ENCODE results near the gene GAS2L1.

GAS2L1 gene

GRCh38 chr22:29275819-29276565, 30.5 kb upstream of the GAS2L1 start:
- DNase-seq: no peak

GRCh38 chr22:29277927-29278326, 28.5 kb upstream of the GAS2L1 start:
- no peak for DNase-seq

GRCh38 chr22:29284196-29284595, 22.3 kb upstream of the GAS2L1 start:
- DNase-seq: no peak

GRCh38 chr22:29288837-29289236, 17.6 kb upstream of the GAS2L1 start:
- DNase-seq: no peak

GRCh38 chr22:29290061-29290460, 16.4 kb upstream of the GAS2L1 start:
- DNase-seq: no peak

GRCh38 chr22:29291215-29291614, 15.2 kb upstream of the GAS2L1 start:
- DNase-seq: no peak

- DNase-seq: no peak
Observed at GRCh38 chr22:29292379-29292778, 14.1 kb upstream of the GAS2L1 start.

GRCh38 chr22:29298641-29299040, 7.8 kb upstream of the GAS2L1 start:
- DNase-seq: no peak

GRCh38 chr22:29299136-29299900, 7.1 kb upstream of the GAS2L1 start:
- no peak for DNase-seq

- no peak for DNase-seq
Observed at GRCh38 chr22:29300467-29300806, 6.0 kb upstream of the GAS2L1 start.

- DNase-seq: no peak
Observed at GRCh38 chr22:29300807-29301601, 5.4 kb upstream of the GAS2L1 start.

GRCh38 chr22:29301716-29302401, 4.6 kb upstream of the GAS2L1 start:
- no peak for DNase-seq

GRCh38 chr22:29302402-29302680, 4.1 kb upstream of the GAS2L1 start:
- no peak for DNase-seq

GRCh38 chr22:29302681-29303465, 3.6 kb upstream of the GAS2L1 start:
- DNase-seq: no peak

- no peak for DNase-seq
Observed at GRCh38 chr22:29305836-29306174, 645 bp upstream of the GAS2L1 start.

- DNase-seq: peak in 1 of 2 experiments; percentile 55
Observed at GRCh38 chr22:29306835-29307595, 565 bp downstream of the GAS2L1 start.

GRCh38 chr22:29307596-29308147, 1.2 kb downstream of the GAS2L1 start:
- DNase-seq: no peak

GRCh38 chr22:29308148-29308790, 1.8 kb downstream of the GAS2L1 start:
- no peak for DNase-seq

- peak; percentile 27 to 66 for DNase-seq
Observed at GRCh38 chr22:29308791-29309262, 2.4 kb downstream of the GAS2L1 start.

GRCh38 chr22:29309332-29310064, 3.0 kb downstream of the GAS2L1 start:
- peak; percentile 48 to 84 for DNase-seq
